ENCODE data around the gene CAVIN2. TPM values are rescaled to one million over a fixed set of nuclear protein-coding genes. Genes with fewer than 3 reads are reported as not detected.
A peak's percentile ranks its signal among the peaks of the same experiment; 100 is the strongest.

CAVIN2 gene
- total and polyA plus RNA-seq, 9 of the 15 experiments (the other 6 are each of a cell fraction or from before 2014, with no cell fraction given) = 20.6 to 92.4 (median 69.0) TPM

DNA sequence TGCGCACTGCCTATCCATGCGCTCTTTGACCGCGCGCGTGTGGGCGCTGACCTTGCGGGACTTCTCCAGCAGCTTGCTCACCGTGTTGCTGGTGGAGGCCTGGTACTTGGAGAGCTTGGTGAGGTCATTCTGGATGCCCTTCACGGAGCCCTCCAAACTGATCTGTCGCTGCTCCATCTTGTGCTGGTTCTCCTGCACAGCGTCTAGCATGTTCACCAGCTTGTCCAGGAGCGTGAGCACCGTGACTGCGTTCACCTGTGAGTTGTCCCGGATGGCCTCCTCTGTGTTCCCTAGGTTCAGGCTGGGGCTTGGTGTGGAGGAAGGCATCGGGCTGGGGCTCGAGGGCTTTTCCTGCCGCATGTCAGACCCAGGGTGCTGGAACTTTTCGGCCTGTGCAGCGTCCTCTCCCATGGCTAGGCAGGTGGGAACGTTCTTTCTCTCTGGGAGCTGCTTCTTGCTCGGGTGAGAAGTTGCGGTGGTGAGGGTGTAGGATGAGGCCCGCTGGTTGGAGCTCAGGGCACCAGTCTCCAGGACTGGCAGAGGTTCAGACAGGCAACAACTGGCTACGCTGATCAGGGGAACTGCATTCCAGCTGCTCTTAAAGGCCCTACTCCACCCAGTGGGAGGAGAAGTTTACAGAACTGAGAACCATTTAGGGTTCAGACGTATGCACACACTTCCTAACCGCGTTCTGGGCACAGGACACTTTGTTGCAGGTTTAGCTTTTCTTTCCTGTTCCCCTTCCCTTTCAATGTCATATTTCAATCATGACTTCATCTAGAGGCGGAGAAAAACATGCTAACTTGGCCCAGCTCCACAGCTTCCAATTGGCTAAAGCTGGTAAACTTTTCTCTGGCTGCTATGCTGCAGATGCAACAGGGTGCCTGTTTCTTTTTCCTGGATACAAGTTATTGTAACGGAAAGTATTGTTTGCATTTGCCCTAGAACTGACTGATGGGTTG lies at the start of gene CAVIN2 (continued):
- TF ChIP-seq CXXC5 (CRISPR knock-in tag; IDR thresholded peaks at IDR 0.05) (no peak), RBFOX2 (IDR thresholded peaks at IDR 0.05; ENCODE audit: low read depth, low read length) (peak; percentile 50; the same call in 1 of the 2 replicates), HMGN3 (IDR thresholded peaks at IDR 0.05; ENCODE audit: borderline replicate concordance, extremely low read depth, insufficient read length, low read depth, low read length) (peak; percentile 61), TBP (optimal IDR thresholded peaks at IDR 0.05; ENCODE audit: low read depth, low read length) (peak; percentile 74), SUPT5H (IDR thresholded peaks at IDR 0.05) (peak; percentile 52), ZNF24 (IDR thresholded peaks at IDR 0.05) (no peak), ZNF75A (CRISPR knock-in tag; IDR thresholded peaks at IDR 0.05) (no peak), ZNF408 (CRISPR knock-in tag; IDR thresholded peaks at IDR 0.05; ENCODE audit: low read depth) (no peak), SMAD4 (CRISPR knock-in tag; conservative IDR thresholded peaks at IDR 0.05) (0 out of 2 replicates have a peak, but pooled peaks have one; percentile 17), ATF7 (IDR thresholded peaks at IDR 0.05) (peak; percentile 52)
- TF ChIP-seq, protein P1, sequence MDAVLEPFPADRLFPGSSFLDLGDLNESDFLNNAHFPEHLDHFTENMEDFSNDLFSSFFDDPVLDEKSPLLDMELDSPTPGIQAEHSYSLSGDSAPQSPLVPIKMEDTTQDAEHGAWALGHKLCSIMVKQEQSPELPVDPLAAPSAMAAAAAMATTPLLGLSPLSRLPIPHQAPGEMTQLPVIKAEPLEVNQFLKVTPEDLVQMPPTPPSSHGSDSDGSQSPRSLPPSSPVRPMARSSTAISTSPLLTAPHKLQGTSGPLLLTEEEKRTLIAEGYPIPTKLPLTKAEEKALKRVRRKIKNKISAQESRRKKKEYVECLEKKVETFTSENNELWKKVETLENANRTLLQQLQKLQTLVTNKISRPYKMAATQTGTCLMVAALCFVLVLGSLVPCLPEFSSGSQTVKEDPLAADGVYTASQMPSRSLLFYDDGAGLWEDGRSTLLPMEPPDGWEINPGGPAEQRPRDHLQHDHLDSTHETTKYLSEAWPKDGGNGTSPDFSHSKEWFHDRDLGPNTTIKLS (IDR thresholded peaks at IDR 0.05; ENCODE audit: borderline replicate concordance, low read depth) = no peak
- TF ChIP-seq, protein P2, sequence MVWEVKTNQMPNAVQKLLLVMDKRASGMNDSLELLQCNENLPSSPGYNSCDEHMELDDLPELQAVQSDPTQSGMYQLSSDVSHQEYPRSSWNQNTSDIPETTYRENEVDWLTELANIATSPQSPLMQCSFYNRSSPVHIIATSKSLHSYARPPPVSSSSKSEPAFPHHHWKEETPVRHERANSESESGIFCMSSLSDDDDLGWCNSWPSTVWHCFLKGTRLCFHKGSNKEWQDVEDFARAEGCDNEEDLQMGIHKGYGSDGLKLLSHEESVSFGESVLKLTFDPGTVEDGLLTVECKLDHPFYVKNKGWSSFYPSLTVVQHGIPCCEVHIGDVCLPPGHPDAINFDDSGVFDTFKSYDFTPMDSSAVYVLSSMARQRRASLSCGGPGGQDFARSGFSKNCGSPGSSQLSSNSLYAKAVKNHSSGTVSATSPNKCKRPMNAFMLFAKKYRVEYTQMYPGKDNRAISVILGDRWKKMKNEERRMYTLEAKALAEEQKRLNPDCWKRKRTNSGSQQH (CRISPR knock-in tag; IDR thresholded peaks at IDR 0.05) = no peak
- TF ChIP-seq, protein P3, sequence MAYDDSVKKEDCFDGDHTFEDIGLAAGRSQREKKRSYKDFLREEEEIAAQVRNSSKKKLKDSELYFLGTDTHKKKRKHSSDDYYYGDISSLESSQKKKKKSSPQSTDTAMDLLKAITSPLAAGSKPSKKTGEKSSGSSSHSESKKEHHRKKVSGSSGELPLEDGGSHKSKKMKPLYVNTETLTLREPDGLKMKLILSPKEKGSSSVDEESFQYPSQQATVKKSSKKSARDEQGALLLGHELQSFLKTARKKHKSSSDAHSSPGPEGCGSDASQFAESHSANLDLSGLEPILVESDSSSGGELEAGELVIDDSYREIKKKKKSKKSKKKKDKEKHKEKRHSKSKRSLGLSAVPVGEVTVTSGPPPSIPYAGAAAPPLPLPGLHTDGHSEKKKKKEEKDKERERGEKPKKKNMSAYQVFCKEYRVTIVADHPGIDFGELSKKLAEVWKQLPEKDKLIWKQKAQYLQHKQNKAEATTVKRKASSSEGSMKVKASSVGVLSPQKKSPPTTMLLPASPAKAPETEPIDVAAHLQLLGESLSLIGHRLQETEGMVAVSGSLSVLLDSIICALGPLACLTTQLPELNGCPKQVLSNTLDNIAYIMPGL (CRISPR knock-in tag; IDR thresholded peaks at IDR 0.05) = no peak
- TF ChIP-seq, protein P4, sequence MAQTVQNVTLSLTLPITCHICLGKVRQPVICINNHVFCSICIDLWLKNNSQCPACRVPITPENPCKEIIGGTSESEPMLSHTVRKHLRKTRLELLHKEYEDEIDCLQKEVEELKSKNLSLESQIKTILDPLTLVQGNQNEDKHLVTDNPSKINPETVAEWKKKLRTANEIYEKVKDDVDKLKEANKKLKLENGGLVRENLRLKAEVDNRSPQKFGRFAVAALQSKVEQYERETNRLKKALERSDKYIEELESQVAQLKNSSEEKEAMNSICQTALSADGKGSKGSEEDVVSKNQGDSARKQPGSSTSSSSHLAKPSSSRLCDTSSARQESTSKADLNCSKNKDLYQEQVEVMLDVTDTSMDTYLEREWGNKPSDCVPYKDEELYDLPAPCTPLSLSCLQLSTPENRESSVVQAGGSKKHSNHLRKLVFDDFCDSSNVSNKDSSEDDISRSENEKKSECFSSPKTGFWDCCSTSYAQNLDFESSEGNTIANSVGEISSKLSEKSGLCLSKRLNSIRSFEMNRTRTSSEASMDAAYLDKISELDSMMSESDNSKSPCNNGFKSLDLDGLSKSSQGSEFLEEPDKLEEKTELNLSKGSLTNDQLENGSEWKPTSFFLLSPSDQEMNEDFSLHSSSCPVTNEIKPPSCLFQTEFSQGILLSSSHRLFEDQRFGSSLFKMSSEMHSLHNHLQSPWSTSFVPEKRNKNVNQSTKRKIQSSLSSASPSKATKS (CRISPR knock-in tag; IDR thresholded peaks at IDR 0.05) = no peak

Data from K562 (cell line).